Measurements from ENCODE around the gene REEP5. TPM values are rescaled to one million over a fixed set of nuclear protein-coding genes. Genes with fewer than 3 reads are reported as not detected.

REEP5 gene
- total RNA-seq, 1 experiment from 2014 or later: 46.2 TPM

DNA sequence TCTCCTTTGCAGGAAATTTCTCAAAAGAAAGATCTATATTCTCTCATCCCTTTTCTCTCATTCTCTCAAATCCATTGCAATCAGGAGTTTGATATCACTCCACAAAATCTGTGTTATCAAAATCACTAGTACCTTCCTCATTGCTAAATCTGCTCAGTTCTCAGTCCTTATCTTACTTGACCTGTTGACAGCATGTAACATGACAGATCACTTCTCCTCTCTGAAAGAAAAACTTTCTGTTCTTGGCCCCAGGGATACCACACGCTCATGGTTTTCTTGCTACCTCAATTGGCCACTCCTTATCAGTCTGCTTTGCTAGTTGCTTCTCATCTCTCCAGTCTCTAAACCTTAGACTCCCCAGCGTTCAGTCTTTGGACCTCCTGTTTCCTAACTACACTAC, 38.8 kb downstream of the REEP5 start:
- TF ChIP-seq, protein P1, sequence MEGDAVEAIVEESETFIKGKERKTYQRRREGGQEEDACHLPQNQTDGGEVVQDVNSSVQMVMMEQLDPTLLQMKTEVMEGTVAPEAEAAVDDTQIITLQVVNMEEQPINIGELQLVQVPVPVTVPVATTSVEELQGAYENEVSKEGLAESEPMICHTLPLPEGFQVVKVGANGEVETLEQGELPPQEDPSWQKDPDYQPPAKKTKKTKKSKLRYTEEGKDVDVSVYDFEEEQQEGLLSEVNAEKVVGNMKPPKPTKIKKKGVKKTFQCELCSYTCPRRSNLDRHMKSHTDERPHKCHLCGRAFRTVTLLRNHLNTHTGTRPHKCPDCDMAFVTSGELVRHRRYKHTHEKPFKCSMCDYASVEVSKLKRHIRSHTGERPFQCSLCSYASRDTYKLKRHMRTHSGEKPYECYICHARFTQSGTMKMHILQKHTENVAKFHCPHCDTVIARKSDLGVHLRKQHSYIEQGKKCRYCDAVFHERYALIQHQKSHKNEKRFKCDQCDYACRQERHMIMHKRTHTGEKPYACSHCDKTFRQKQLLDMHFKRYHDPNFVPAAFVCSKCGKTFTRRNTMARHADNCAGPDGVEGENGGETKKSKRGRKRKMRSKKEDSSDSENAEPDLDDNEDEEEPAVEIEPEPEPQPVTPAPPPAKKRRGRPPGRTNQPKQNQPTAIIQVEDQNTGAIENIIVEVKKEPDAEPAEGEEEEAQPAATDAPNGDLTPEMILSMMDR (conservative IDR thresholded peaks at IDR 0.05): no peak
- Histone ChIP-seq H3K79me2 (ENCODE audit: insufficient read depth, low read length) (no peaks in the 10 kb centered on the region), H2BK20ac (ENCODE audit: low read depth, low read length, poor library complexity, severe bottlenecking) (no peak overlapping the region), H2AK5ac (ENCODE audit: insufficient read length, low read length) (no peak overlapping the region), H2BK12ac (ENCODE audit: insufficient read length, low read depth, low read length) (no peak overlapping the region), H4K20me1 (ENCODE audit: control insufficient read depth, insufficient read depth, insufficient read length) (no peaks in the 10 kb centered on the region), H3K4me1 (ENCODE audit: insufficient read depth, low read length) (no peaks in the 10 kb centered on the region), H3K9me3 (ENCODE audit: control insufficient read depth, low read depth, low read length) (no peaks in the 10 kb centered on the region), H4K5ac (ENCODE audit: insufficient read length, low read depth, low read length) (no peak overlapping the region), H3K4ac (ENCODE audit: low read depth, low read length) (no peak overlapping the region), H4K91ac (ENCODE audit: insufficient read length, low read depth, low read length) (no peak overlapping the region), H2BK120ac (ENCODE audit: low read depth, low read length, poor library complexity, severe bottlenecking) (no peak overlapping the region), H3T11ph (ENCODE audit: low read length) (no peak overlapping the region), H3K79me1 (ENCODE audit: insufficient read depth, low read depth, low read length, poor library complexity, severe bottlenecking) (no peaks in the 10 kb centered on the region), H3K18ac (ENCODE audit: insufficient read length, low read depth, low read length) (no peak overlapping the region), H3K56ac (ENCODE audit: insufficient read length, low read depth, low read length) (no peak overlapping the region), H3K4me2 (ENCODE audit: insufficient read depth, insufficient read length, low read length) (no peak overlapping the region), H2BK5ac (ENCODE audit: insufficient read length, low read length) (no peak overlapping the region), H2AFZ (ENCODE audit: low read length) (no peak overlapping the region), H3K14ac (ENCODE audit: insufficient read depth, low read length) (no peak overlapping the region), H3K9ac (ENCODE audit: extremely low read depth, insufficient read length, low read length) (no peak overlapping the region), H4K8ac (replicated peaks; ENCODE audit: insufficient read length, low read depth, low read length) (no peak overlapping the region), H2BK15ac (ENCODE audit: low read depth, low read length) (no peak overlapping the region), H3K23ac (ENCODE audit: insufficient read length, low read depth, low read length) (no peak overlapping the region), H3K23me2 (ENCODE audit: insufficient read length, low read depth, low read length, poor library complexity, severe bottlenecking) (no peaks in the 10 kb centered on the region), H3K27ac (ENCODE audit: insufficient read length, low read depth, low read length) (no peak overlapping the region), H3K27me3 (ENCODE audit: insufficient read depth, low read length) (no peaks in the 10 kb centered on the region)
- no peak for DNase-seq
- 0 out of 4 replicates have a peak, but pooled peaks cover 0 to 6% of the 10 kb centered on the region in 2 experiments for H3K4me1 Mint-ChIP-seq
- H3K9me3 Mint-ChIP-seq: no peaks in the 10 kb centered on the region
- no peak overlapping the region for H3K4me3 Mint-ChIP-seq
- no peak overlapping the region for H3K27ac Mint-ChIP-seq
- WGBS (ENCODE audit: extremely low coverage, insufficient read length, low lambda C conversion rate): no CpG with 5 or more reads among the region's 2 CpGs
- H3K36me3 Mint-ChIP-seq (ENCODE audit: insufficient read depth in 1 of 3, low read depth in 3 of 3): peaks cover 6 to 42% (median 25%) of the 10 kb centered on the region in 3 experiments; a peak in 6 of 7 replicates
- H3K27me3 Mint-ChIP-seq (ENCODE audit: low read depth): no peaks in the 10 kb centered on the region
